Hepatocyte (in vitro differentiated cells): ENCODE results near the gene COL13A1.

Experiments
- EZH2phosphoT487 ChIP-seq: fragments of 200-600 bp; sonication (generic); IDR thresholded peaks from one replicate; pipeline ENCODE4 v1.6.1; 2018; ENCODE audit warnings: antibody characterized with exemption, mild to moderate bottlenecking, low read depth, moderate library complexity; ENCODE audit not compliant: unreplicated experiment, severe bottlenecking
- TF ChIP-seq, protein P1 (sequence below): fragments of 200-600 bp; sonication (generic); IDR thresholded peaks from 2 replicates; pipeline ENCODE4 v1.5.1; 2016; ENCODE audit warnings: antibody characterized with exemption, mild to moderate bottlenecking; ENCODE audit not compliant: poor library complexity

DNA sequence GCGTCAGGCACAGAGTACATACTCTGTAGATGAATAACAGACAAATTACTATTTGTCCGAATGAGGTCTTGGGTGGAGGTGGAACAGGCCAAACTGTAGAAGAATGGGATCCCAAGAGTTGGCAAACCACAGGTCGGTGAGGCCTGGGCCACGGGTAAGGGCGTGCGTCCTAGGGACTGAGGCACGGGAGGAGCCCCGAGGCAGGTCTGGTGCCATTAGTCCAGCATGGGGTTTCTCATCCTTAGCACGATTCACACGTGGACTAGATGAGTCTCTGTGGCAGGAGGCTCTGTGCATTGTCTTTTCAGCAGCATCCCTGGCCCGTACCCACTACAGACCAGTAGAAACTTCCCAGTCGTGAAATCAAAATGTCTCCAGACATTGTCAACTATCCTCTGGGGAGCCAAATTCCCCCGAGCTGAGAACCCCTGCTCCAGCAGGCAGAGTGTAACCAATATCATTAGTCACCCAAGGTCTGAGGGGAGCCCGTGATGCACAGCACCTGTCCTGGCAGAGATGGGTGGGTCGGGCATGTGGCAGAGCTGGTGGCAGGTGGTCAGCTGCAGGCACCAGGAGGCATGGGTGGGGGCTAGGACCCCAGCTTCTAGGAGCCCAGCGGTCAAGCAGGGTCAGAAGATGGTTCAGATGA is 61.3 kb downstream of the COL13A1 start:
- TF ChIP-seq, protein P1, sequence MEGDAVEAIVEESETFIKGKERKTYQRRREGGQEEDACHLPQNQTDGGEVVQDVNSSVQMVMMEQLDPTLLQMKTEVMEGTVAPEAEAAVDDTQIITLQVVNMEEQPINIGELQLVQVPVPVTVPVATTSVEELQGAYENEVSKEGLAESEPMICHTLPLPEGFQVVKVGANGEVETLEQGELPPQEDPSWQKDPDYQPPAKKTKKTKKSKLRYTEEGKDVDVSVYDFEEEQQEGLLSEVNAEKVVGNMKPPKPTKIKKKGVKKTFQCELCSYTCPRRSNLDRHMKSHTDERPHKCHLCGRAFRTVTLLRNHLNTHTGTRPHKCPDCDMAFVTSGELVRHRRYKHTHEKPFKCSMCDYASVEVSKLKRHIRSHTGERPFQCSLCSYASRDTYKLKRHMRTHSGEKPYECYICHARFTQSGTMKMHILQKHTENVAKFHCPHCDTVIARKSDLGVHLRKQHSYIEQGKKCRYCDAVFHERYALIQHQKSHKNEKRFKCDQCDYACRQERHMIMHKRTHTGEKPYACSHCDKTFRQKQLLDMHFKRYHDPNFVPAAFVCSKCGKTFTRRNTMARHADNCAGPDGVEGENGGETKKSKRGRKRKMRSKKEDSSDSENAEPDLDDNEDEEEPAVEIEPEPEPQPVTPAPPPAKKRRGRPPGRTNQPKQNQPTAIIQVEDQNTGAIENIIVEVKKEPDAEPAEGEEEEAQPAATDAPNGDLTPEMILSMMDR, result no peak
- no peak for TF ChIP-seq EZH2phosphoT487
